HUDEP-2 (cell line): ENCODE data around the gene HIVEP3.

Experiments
- DNase-seq, 76 experiments: peaks; one replicate each; lab custom pipeline; 2025; ENCODE audit not compliant: unreplicated experiment in 76 of 76; lab: John Stamatoyannopoulos, UW

HIVEP3 gene

GRCh38 chr1:41497461-41498030 is 421.2 kb downstream of the HIVEP3 start:
- no peak for DNase-seq

- no peak for DNase-seq
Measured at GRCh38 chr1:41497056-41497440, 421.7 kb downstream of the HIVEP3 start.

- peak in 41 of 76 experiments; percentile 10 to 65 (median 29) for DNase-seq
Measured at GRCh38 chr1:41496080-41497055, 422.4 kb downstream of the HIVEP3 start.

DNA sequence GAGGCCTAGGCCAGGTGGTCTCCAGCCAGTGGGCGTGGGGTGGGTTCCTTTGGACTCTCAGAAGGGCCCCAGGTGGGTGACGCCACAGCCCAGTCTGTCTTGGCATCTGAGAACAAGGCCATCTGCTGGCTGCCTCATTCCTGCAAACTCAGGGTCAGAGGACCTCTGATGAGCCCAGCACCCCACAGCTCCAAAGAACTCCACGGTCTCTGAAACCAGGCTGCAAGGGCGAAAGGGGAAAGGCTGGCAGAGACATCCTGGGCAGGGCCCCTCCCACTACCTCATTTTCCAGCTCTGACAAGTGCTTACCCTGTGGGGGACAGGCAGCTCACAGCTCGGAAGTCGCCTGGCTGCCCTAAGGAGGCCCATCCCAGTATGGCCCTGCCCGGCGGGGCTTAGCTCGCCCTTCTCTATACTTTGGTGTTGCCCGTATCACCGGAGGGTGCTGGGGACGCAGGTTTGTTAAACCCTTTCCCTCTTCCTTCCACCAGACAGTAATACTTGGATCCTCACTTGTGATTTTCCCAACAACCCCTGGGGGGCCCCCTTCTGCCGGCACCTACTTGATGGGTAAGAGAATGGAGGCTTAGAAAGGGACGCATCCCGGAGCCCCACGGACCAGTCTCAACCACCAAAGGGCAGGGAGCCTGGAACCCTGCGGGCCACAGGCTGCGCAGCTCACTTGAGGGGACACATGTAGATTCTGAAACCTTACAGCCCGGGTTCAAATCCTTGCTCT is 423.3 kb downstream of the HIVEP3 start:
- peak in 2 of 76 experiments; percentile 20 to 25 for DNase-seq

GRCh38 chr1:41494351-41495209 is 424.1 kb downstream of the HIVEP3 start:
- DNase-seq, result no peak

- no peak for DNase-seq
Measured at GRCh38 chr1:41493626-41494350, 424.9 kb downstream of the HIVEP3 start.

- peak in 28 of 76 experiments; percentile 5 to 78 (median 44) for DNase-seq
Measured at GRCh38 chr1:41493117-41493536, 425.6 kb downstream of the HIVEP3 start.

DNA sequence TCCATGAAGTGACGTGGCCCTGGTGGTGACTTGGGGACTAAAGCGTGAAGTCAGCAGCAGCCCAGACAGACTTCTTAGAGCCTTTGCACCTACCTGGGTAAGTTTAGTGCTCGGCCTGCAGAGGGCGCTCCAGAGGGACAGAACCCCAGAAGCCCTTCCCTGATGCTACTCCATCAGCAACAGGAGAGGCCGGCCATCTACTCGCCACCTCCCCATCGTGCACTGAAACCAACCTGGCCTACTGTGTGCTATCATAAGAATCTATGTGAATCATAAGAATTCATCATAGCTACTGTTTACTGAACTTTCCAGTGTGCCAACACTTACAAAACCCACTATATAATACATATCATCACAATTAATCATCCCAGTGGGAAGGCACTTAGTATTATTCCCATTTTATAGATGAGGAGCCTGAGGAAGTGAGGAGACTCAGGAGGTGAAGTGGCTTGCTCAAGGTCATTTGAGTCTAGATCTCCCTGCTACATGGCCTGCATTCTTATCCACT is 426.3 kb downstream of the HIVEP3 start:
- peak in 29 of 76 experiments; percentile 4 to 59 (median 25) for DNase-seq

DNA sequence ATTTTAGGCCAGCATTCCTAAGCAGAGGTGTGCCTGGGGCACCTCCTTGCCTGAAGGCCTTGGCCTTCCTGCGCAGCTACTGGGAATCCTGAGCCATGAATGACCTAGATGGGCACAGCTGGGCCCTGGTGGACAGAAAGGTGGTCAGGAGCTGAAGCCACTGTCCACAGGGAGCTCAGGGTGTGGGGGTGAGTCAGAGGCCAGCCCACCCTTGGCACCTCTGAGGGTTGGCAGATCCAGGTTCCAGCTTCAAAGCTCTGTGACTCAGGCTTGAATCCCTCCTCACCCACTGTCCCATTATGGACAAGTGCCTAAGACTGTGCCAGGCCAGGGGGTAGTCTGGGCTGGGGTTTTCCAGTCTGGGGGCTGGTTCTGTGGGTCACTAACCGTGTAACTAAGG is 427.8 kb downstream of the HIVEP3 start:
- DNase-seq, result no peak

GRCh38 chr1:41489561-41489960 is 429.2 kb downstream of the HIVEP3 start:
- DNase-seq, result no peak

DNA sequence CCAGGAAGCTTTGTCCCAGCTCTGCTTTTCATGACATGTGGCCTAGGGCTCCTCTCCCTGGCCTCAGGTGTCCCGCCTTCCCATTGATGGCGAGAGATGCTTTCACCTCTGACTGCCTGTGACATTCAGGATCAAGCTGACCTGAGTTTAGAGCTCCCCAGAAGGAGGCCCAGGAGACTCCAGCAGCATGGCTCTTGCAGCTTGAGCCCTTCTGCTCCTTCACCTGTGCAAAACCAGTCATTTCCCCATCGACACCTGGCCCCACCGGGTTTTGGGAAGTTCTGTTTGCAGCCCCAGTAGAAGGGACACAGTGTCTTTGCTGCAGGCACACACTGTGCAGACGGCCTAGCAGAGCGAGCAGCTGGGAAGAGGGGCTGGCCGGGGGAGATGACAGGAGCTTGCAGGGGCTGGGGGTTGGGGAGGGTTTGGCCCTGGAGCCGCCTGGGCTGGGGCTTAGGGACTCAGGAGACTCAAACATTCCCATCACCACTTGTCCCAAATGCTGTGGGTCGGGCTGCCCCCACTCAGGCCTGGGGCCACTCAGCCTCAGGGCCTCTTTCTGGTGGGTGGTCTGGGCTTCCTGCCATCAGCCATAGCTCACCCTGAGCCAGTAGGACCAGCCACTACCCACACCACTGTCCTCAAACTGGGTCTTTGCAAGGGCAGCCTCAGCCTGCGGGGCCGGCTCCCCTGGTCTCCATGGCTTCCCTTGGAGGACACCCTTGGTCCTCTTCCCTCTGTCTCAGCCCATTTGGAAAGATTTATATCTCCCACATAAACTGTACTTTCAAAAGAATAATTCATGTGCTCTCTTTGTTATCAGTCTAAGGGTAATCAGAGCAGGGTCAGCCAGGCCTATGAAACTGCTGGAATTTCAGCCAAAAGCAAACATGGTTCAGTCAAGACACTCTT is 430.4 kb downstream of the HIVEP3 start:
- DNase-seq, result no peak

- peak in 3 of 76 experiments; percentile 15 to 28 (median 16) for DNase-seq
Measured at GRCh38 chr1:41487126-41488039, 431.3 kb downstream of the HIVEP3 start.

DNA sequence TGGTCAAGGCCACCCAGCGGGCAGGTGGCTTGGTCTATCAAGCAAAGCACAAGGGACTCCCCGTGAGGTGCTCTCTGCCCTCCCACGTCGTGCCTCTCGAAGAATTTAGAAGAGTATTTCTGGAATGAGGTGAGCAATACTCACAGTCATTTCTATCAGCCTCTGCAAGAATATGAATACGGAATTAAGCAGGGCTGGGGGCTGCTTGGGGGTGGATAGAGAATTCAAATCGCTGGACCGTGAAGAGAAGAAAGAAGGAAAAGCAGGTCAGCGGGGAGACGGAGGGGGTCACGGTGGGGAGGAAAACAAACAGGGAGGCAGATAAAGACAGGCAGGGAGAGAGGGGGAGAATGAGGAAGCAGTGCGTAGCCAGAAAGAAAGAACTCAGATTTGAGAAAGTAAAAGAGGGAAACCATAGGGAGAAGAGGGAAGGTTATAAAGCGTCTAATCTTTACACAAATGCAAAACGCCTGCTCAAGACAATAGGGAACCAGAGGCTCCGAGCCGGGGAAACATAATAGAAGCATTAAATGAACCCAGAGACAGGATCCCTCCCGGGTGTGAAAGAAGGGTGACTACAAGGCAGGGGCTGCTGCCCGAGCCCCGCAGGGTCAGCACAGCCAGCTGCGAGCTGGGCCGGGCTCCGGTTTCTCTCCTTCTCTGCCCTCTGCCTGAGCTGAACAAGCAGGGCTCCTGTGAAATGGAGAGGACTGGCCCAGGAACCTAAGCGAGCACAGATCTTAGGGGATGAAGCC is 432.2 kb downstream of the HIVEP3 start:
- DNase-seq, result no peak

DNA sequence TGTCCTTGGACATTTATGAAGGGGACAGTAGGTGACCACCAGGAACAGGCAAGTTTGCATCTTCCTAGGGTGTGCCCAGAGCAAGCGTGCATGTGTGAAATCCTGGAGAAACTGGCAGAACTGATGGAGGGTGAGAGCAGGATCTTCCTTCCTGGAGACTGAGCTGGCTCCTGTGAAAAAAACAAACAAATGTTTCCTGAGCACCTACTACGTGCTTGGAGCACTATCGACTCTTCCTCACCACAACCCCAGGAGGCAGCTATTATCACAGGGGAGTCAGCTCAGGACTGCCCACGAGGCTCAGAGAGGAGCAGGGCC is 432.7 kb downstream of the HIVEP3 start:
- no peak for DNase-seq

DNA sequence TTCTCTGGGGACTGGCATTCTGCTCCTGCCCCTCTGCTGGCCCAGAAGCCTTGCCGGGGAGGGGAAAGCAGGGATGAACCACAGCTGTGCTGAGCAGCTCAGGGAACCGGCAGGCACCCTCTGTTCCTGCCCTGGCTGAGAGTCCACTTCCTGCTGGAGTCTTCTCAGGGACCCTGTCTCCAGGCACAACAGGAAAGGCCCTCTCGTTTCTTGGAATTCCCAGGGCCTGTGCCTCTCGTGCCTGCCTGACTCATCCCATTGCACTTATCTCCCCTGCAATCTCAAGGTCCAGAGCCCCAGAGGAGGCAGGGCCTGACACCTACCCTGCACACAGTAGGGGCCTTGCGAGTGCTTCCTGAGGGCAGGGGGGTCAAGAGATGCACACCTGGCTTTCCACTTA is 433.1 kb downstream of the HIVEP3 start:
- DNase-seq, result no peak

GRCh38 chr1:41484402-41485241 is 434.1 kb downstream of the HIVEP3 start, which contains the start of gene EDN2:
Gene EDN2 (minus strand): TSS chr1:41484683. CDS start chr1:41484601, 82 bp downstream.
- DNase-seq, result peak in 9 of 76 experiments; percentile 2 to 29 (median 9)
